ENCODE results near the gene RFLNA. TPM values are rescaled to one million over a fixed set of nuclear protein-coding genes. Genes with fewer than 3 reads are reported as not detected.

RFLNA gene
- total RNA-seq, 2 experiments from 2014 or later: not detected

DNA sequence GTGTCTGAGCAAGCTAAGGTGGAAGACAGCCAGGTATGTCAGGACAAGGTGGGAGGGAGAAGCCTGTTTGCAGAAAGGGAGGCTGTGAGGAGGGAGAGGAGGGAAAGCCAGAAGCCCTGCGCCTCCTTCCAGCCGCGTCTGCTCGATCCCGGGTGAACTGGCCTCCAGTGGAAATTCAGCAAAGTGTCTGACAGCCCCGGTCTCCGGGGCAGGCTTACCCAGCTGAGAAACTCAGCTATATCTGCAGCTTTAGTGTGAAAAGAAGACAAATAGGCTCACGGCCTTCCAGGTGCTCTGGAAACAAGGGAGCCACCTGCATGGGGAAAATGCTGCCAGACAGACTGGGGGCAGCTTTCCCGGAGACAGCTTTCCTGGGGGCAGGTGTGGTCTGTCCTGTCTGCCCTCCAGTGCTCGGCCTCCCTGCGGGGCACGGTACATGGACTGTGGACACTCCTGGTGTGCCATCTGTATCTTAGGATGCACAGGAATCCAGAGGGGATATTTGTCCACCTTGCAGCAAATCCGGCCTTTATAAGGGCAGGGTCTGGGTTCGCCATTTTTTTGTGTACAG lies 6.3 kb downstream of the RFLNA start:
- DNase-seq (ENCODE audit: low spot score): no peak
- no peaks in the 10 kb centered on the region for H4K20me1 ChIP-seq (ENCODE audit: insufficient read depth, low read length)
- ChIA-PET POLR2A (no interaction called here), CTCF (ENCODE audit: unreplicated experiment) (no interaction called here)
- no peak overlapping the region for H3K27ac ChIP-seq (ENCODE audit: low read depth, low read length, poor library complexity, severe bottlenecking)
- no peaks in the 10 kb centered on the region for H3K4me1 ChIP-seq (ENCODE audit: insufficient read depth, low read length, poor library complexity, severe bottlenecking)
- no peak overlapping the region for H2AFZ ChIP-seq (ENCODE audit: low read length)
- no TSS peak for BruUV-seq (replicated peaks)
- H3K9me3 ChIP-seq (ENCODE audit: low read length): no peaks in the 10 kb centered on the region
- TF ChIP-seq EZH2phosphoT487 (IDR thresholded peaks at IDR 0.05; ENCODE audit: borderline replicate concordance, low read depth, low read length): no peak
- TF ChIP-seq, protein P1, sequence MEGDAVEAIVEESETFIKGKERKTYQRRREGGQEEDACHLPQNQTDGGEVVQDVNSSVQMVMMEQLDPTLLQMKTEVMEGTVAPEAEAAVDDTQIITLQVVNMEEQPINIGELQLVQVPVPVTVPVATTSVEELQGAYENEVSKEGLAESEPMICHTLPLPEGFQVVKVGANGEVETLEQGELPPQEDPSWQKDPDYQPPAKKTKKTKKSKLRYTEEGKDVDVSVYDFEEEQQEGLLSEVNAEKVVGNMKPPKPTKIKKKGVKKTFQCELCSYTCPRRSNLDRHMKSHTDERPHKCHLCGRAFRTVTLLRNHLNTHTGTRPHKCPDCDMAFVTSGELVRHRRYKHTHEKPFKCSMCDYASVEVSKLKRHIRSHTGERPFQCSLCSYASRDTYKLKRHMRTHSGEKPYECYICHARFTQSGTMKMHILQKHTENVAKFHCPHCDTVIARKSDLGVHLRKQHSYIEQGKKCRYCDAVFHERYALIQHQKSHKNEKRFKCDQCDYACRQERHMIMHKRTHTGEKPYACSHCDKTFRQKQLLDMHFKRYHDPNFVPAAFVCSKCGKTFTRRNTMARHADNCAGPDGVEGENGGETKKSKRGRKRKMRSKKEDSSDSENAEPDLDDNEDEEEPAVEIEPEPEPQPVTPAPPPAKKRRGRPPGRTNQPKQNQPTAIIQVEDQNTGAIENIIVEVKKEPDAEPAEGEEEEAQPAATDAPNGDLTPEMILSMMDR (conservative IDR thresholded peaks at IDR 0.05; ENCODE audit: low read length): no peak
- no peaks in the 10 kb centered on the region for H3K36me3 ChIP-seq (ENCODE audit: insufficient read depth, low read length)
- no peak overlapping the region for H3K4me3 ChIP-seq (ENCODE audit: low read depth, low read length, poor library complexity, severe bottlenecking)
- no peaks in the 10 kb centered on the region for H3K79me2 ChIP-seq (ENCODE audit: insufficient read depth, low read depth, low read length)
- H3K9me2 ChIP-seq (ENCODE audit: insufficient read depth, low read length): no peaks in the 10 kb centered on the region
- H3K4me2 ChIP-seq (ENCODE audit: low read length): no peak overlapping the region
- intact Hi-C loops (cut with micrococcal nuclease; ENCODE audit: unreplicated experiment): no loop called here

DNA sequence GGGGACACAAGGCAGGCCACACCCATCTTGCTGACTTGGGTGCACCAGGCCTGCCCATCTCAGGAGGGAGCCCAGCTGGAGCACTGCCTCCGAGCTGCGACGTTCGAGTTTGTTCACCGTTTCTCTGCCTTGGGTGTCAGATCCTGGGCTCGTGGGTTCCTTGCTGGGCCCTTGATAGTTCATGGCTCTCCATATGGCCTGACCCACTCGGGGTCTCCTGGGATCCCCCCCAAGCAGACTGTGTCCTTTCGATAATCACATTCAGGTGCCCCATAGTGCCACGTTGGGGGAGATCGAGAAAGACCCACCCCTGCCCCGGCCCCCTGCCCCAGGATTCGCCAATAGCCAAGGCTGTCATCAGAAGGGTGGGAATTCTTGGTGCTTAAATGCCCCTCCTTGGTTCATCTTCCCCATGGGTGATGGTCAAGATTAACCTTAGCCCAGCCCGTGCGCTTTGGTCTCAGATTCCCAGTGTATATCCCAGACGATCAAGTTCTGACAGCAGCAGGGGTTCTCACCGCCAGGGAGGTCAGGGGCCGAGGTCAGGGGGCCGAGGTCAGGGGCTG lies 7.4 kb downstream of the RFLNA start:
- no peaks in the 10 kb centered on the region for H3K36me3 ChIP-seq (ENCODE audit: insufficient read depth, low read length)
- H3K9me3 ChIP-seq (ENCODE audit: low read length): no peaks in the 10 kb centered on the region
- ChIA-PET POLR2A (no interaction called here), CTCF (ENCODE audit: unreplicated experiment) (no interaction called here)
- intact Hi-C loops (cut with micrococcal nuclease; ENCODE audit: unreplicated experiment): no loop called here
- H4K20me1 ChIP-seq (ENCODE audit: insufficient read depth, low read length): no peaks in the 10 kb centered on the region
- H3K79me2 ChIP-seq (ENCODE audit: insufficient read depth, low read depth, low read length): no peaks in the 10 kb centered on the region
- no peaks in the 10 kb centered on the region for H3K9me2 ChIP-seq (ENCODE audit: insufficient read depth, low read length)
- TF ChIP-seq, protein P1 (conservative IDR thresholded peaks at IDR 0.05; ENCODE audit: low read length): no peak
- TF ChIP-seq EZH2phosphoT487 (IDR thresholded peaks at IDR 0.05; ENCODE audit: borderline replicate concordance, low read depth, low read length): no peak
- H3K4me2 ChIP-seq (ENCODE audit: low read length): no peak overlapping the region
- no peak for DNase-seq (ENCODE audit: low spot score)
- H3K4me3 ChIP-seq (ENCODE audit: low read depth, low read length, poor library complexity, severe bottlenecking): no peak overlapping the region
- no peaks in the 10 kb centered on the region for H3K4me1 ChIP-seq (ENCODE audit: insufficient read depth, low read length, poor library complexity, severe bottlenecking)
- no peak overlapping the region for H2AFZ ChIP-seq (ENCODE audit: low read length)
- no peak overlapping the region for H3K27ac ChIP-seq (ENCODE audit: low read depth, low read length, poor library complexity, severe bottlenecking)
- BruUV-seq (replicated peaks): no TSS peak

DNA sequence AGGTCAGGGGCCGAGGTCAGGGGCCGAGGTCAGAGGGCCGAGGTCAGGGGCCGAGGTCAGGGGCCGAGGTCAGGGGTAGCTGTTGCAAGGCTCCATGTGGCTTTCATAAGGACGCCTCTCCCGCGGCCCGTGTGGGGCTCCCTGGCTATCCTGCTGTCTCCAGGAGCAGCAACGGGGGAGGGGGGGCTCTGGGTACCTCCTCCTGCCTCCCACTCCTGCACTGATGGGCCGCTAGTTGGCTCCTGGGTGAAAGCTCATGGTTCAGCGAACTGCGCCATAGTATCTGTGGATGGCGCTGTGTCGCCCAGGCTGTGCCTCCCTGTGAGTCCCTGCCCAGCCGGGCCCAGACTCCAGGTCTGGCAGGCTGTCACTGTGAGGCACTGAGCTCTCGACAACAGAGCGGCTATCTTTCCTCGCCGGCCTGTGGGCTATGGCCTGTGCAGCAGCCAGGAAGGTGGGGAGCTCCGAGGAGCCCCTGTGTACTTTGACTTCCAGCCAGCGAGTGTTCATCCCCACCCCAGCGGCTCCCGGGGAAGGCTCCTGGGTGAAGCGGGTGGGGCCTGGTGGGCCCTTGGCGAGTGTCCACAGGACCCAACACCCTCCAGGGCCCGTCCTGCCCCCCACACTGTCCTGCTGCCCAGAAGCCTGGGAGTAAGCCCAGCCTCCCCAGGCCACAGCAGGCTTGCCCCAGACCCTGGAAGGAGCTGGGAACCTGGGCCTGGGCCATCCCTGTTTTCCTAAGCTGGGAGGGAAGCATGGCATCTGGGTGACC lies 8.1 kb downstream of the RFLNA start:
- no peak for DNase-seq (ENCODE audit: low spot score)
- no peak overlapping the region for H2AFZ ChIP-seq (ENCODE audit: low read length)
- H3K4me3 ChIP-seq (ENCODE audit: low read depth, low read length, poor library complexity, severe bottlenecking): no peak overlapping the region
- no peaks in the 10 kb centered on the region for H3K9me2 ChIP-seq (ENCODE audit: insufficient read depth, low read length)
- H3K4me1 ChIP-seq (ENCODE audit: insufficient read depth, low read length, poor library complexity, severe bottlenecking): no peaks in the 10 kb centered on the region
- intact Hi-C loops (cut with micrococcal nuclease; ENCODE audit: unreplicated experiment): no loop called here
- H3K79me2 ChIP-seq (ENCODE audit: insufficient read depth, low read depth, low read length): no peaks in the 10 kb centered on the region
- no peaks in the 10 kb centered on the region for H3K9me3 ChIP-seq (ENCODE audit: low read length)
- TF ChIP-seq EZH2phosphoT487 (IDR thresholded peaks at IDR 0.05; ENCODE audit: borderline replicate concordance, low read depth, low read length): no peak
- TF ChIP-seq, protein P1 (conservative IDR thresholded peaks at IDR 0.05; ENCODE audit: low read length): no peak
- POLR2A ChIA-PET: no interaction called here
- no peak overlapping the region for H3K27ac ChIP-seq (ENCODE audit: low read depth, low read length, poor library complexity, severe bottlenecking)
- no TSS peak for BruUV-seq (replicated peaks)
- H4K20me1 ChIP-seq (ENCODE audit: insufficient read depth, low read length): no peaks in the 10 kb centered on the region
- no peaks in the 10 kb centered on the region for H3K36me3 ChIP-seq (ENCODE audit: insufficient read depth, low read length)
- CTCF ChIA-PET (ENCODE audit: unreplicated experiment): no interaction called here
- H3K4me2 ChIP-seq (ENCODE audit: low read length): no peak overlapping the region
